Stomach (tissue), 9 donors: ENCODE data around the gene TMEM40. TPM values are rescaled to one million over a fixed set of nuclear protein-coding genes. Genes with fewer than 3 reads are reported as not detected.
"Not testable (repeated sequence)": the region's sequence is repeated elsewhere in the genome, so short reads cannot be mapped to it uniquely, and the experiment has no call there.

ENCODE experiments used
- DNase-seq, 2 donors: peaks; one replicate each; pipeline versions ENCODE4 v3.0.0 to v3.0.0-alpha.2; 2013 to 2019
- H3K27ac ChIP-seq, 5 donors: fragments of 200-600 bp in 4 of 5; sonication (generic) in 4 of 5; one replicate each; pipeline ENCODE4 v1.5.1; 2013 to 2019; ENCODE audit warnings: mild to moderate bottlenecking in 1 of 5, moderate library complexity in 1 of 5
- H3K27me3 ChIP-seq, 3 donors: fragments of 200-600 bp; sonication (generic); one replicate each; pipeline ENCODE4 v1.5.1; 2017 to 2019; ENCODE audit warnings: mixed run types in 1 of 3
- H3K36me3 ChIP-seq, 4 donors: fragments of 200-600 bp; sonication (generic); 1 replicate in 3 of 4; 2 replicates in 1 of 4; pipeline ENCODE4 v1.5.1; 2016 to 2019
- H3K4me1 ChIP-seq, 4 donors: fragments of 200-600 bp; sonication (generic); one replicate each; pipeline ENCODE4 v1.5.1; 2016 to 2019
- H3K4me3 ChIP-seq, 4 donors: fragments of 200-600 bp; sonication (generic) in 3 of 4; one replicate each; pipeline ENCODE4 v1.5.1; 2016 to 2019; ENCODE audit warnings: mild to moderate bottlenecking in 1 of 4
- H3K9me3 ChIP-seq, 4 donors: fragments of 200-600 bp; sonication (generic); one replicate each; pipeline ENCODE4 v1.5.1; 2016 to 2019
- EP300 ChIP-seq: sonication (generic); formaldehyde crosslinking; IDR thresholded peaks from one replicate; pipeline ENCODE4 v1.6.1; 2017; ENCODE audit warnings: antibody characterized with exemption
- POLR2A ChIP-seq, 4 donors: fragments of 450-650 bp; IDR thresholded peaks; one replicate each; pipeline ENCODE4 v1.6.1; 2016; ENCODE audit warnings: antibody characterized with exemption in 4 of 4, control low read depth in 2 of 4, mild to moderate bottlenecking in 1 of 4, moderate library complexity in 1 of 4
- POLR2AphosphoS5 ChIP-seq, 3 donors: sonication (generic); formaldehyde crosslinking; IDR thresholded peaks; one replicate each; pipeline ENCODE4 v1.6.1; 2016; ENCODE audit warnings: antibody characterized with exemption in 3 of 3
- WGBS, 5 donors: extraction: QIAGEN DNeasy Blood & Tissue Kit in 3 of 5; methylation state at CpG; one replicate each; pipeline versions ENCODE4 v1.1.5 to v1.1.7; 2013 to 2018; 5-methylcytosine and 5-hydroxymethylcytosine counted together
- intact Hi-C: fragments of 100-400 bp; cut with DNase I; formaldehyde crosslinking; loops from one replicate; pipeline ENCODE4 v1.15.1; 2023; ENCODE audit warnings: low total_unique reads
- polyA plus RNA-seq, 3 donors: library from polyadenylated mRNA; stranded (reverse); fragments of 200-250 nt; gene quantifications; one replicate each; pipeline ENCODE4 v1.2.3, GENCODE V29; 2013
- total RNA-seq, 5 donors: library from RNA; depleted of rRNA; stranded (reverse); fragments of >200 nt; gene quantifications; one replicate each; pipeline versions ENCODE4 v1.1.0 to v1.2.3, GENCODE V29; 2014 to 2016
- TF ChIP-seq, protein P1 (sequence below), 7 experiments: fragments of 450-650 bp in 4 of 7; fragments of 200-600 bp in 3 of 7; sonication (generic) in 3 of 7; IDR thresholded peaks; one replicate each; pipeline ENCODE4 v1.5.1; 2016 to 2019; ENCODE audit warnings: antibody characterized with exemption in 7 of 7, control low read depth in 2 of 7, mild to moderate bottlenecking in 1 of 7
- donor health status: healthy with polysubstance abuse.
- donor health status: Bipolar disorder and iron deficiency.
- donor health status: healthy.

The TMEM40 gene
- total and polyA plus RNA-seq, 8 donors = 141 TPM; not detected in 7

GRCh38 chr3:12787346-12787745 is 28.3 kb upstream of the TMEM40 start:
- H3K36me3 ChIP-seq, H3K27me3 ChIP-seq, H3K9me3 ChIP-seq, intact Hi-C loops, H3K4me1 ChIP-seq, H3K27ac ChIP-seq, H3K4me3 ChIP-seq: not testable (repeated sequence)
- TF ChIP-seq, protein P1, sequence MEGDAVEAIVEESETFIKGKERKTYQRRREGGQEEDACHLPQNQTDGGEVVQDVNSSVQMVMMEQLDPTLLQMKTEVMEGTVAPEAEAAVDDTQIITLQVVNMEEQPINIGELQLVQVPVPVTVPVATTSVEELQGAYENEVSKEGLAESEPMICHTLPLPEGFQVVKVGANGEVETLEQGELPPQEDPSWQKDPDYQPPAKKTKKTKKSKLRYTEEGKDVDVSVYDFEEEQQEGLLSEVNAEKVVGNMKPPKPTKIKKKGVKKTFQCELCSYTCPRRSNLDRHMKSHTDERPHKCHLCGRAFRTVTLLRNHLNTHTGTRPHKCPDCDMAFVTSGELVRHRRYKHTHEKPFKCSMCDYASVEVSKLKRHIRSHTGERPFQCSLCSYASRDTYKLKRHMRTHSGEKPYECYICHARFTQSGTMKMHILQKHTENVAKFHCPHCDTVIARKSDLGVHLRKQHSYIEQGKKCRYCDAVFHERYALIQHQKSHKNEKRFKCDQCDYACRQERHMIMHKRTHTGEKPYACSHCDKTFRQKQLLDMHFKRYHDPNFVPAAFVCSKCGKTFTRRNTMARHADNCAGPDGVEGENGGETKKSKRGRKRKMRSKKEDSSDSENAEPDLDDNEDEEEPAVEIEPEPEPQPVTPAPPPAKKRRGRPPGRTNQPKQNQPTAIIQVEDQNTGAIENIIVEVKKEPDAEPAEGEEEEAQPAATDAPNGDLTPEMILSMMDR (IDR thresholded peaks at IDR 0.05) = peak in 1 of 7 experiments; percentile 30
- DNase-seq = peak; percentile 53 to 73
- WGBS, 5 donors = 45 to 73% (median 50%) methylated on average over 9 of the region's 9 CpGs

DNA sequence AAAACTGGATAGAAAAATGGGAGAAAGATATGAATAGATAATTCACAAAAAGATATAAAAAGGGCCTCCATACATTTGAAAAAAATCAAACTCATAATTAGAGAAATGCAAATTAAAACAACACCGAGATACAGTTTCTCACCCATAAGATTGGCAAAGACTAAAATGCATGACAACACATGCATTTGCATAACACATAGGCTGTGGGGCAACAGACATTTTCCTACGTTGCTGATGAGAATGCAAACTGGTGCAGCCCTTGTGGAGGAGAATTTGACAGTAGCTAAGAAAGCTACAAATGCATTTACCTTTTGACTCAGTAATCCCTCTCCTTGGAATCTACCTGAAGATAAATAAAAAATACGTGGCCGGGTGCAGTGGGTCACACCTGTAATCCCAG is 26.0 kb upstream of the TMEM40 start:
- no peaks in the 10 kb centered on the region for H3K36me3 ChIP-seq
- 38 to 55% (median 51%) methylated on average over 4 of the region's 4 CpGs for WGBS, 5 donors
- H3K27me3 ChIP-seq = no peaks in the 10 kb centered on the region
- TF ChIP-seq, protein P1 (IDR thresholded peaks at IDR 0.05) = no peak
- TF ChIP-seq POLR2AphosphoS5 (IDR thresholded peaks at IDR 0.05) (no peak), POLR2A (IDR thresholded peaks at IDR 0.05) (no peak), EP300 (no peak)
- no peak overlapping the region for H3K27ac ChIP-seq
- no peak overlapping the region for H3K4me3 ChIP-seq
- intact Hi-C loops = no loop called here
- H3K4me1 ChIP-seq = no peaks in the 10 kb centered on the region
- H3K9me3 ChIP-seq = no peaks in the 10 kb centered on the region
- no peak for DNase-seq

GRCh38 chr3:12782172-12782815 is 23.2 kb upstream of the TMEM40 start:
- peak; percentile 37 to 68 for DNase-seq
- Histone ChIP-seq H3K36me3 (no peaks in the 10 kb centered on the region), H3K9me3 (no peaks in the 10 kb centered on the region), H3K4me3 (no peak overlapping the region), H3K4me1 (no peaks in the 10 kb centered on the region), H3K27ac (no peak overlapping the region), H3K27me3 (no peaks in the 10 kb centered on the region)
- intact Hi-C loops = no loop called here
- TF ChIP-seq POLR2AphosphoS5 (IDR thresholded peaks at IDR 0.05) = no peak
- 59 to 70% (median 64%) methylated on average over 6 of the region's 6 CpGs for WGBS, 5 donors

GRCh38 chr3:12780751-12781150 is 21.7 kb upstream of the TMEM40 start:
- H3K36me3 ChIP-seq = no peaks in the 10 kb centered on the region
- H3K27ac ChIP-seq = no peak overlapping the region
- no peaks in the 10 kb centered on the region for H3K27me3 ChIP-seq
- no peaks in the 10 kb centered on the region for H3K4me1 ChIP-seq
- 54 to 76% (median 65%) methylated on average over 4 of the region's 4 CpGs for WGBS, 5 donors
- DNase-seq = no peak
- H3K9me3 ChIP-seq = no peaks in the 10 kb centered on the region
- intact Hi-C loops = no loop called here
- H3K4me3 ChIP-seq = no peak overlapping the region
- TF ChIP-seq EP300 = no peak
- TF ChIP-seq, protein P1 (IDR thresholded peaks at IDR 0.05) = no peak
- TF ChIP-seq POLR2AphosphoS5 (IDR thresholded peaks at IDR 0.05) = no peak
- TF ChIP-seq POLR2A (IDR thresholded peaks at IDR 0.05) = no peak

DNA sequence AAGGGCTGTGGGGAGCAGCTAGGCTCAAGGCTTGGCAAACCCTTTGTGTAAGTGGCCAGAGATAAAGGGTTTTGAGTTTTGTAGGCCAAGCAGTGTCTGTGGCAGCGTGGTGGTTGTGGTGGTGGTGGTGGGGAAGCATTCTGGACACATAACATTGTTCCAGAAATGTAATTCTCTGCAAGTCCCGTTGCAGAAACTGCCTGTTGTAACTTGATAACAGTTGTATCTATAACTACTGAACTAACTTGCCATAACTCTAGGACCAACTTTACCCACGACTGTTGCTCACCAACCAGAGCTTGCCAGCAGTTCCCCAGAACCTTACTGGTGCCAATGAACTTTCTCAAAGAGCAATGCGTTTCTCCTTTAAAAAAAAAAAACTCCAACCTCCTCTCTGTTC is 18.1 kb upstream of the TMEM40 start:
- no peak overlapping the region for H3K27ac ChIP-seq
- H3K27me3 ChIP-seq = peaks cover 0 to 4% (median 0%) of the 10 kb centered on the region in 3 donors
- no peaks in the 10 kb centered on the region for H3K36me3 ChIP-seq
- intact Hi-C loops = no loop called here
- no peaks in the 10 kb centered on the region for H3K9me3 ChIP-seq
- DNase-seq = no peak
- 49 to 64% (median 54%) methylated on average over 4 of the region's 4 CpGs for WGBS, 5 donors
- H3K4me1 ChIP-seq = no peaks in the 10 kb centered on the region
- TF ChIP-seq POLR2A (IDR thresholded peaks at IDR 0.05) = no peak
- TF ChIP-seq EP300 = no peak
- TF ChIP-seq, protein P1 (IDR thresholded peaks at IDR 0.05) = no peak
- TF ChIP-seq POLR2AphosphoS5 (IDR thresholded peaks at IDR 0.05) = no peak
- H3K4me3 ChIP-seq = no peak overlapping the region

- H3K36me3 ChIP-seq, H3K4me1 ChIP-seq, H3K9me3 ChIP-seq, intact Hi-C loops, H3K4me3 ChIP-seq, DNase-seq, H3K27ac ChIP-seq, H3K27me3 ChIP-seq: not testable (repeated sequence)
- WGBS, 5 donors = 59 to 68% (median 66%) methylated on average over 6 of the region's 6 CpGs
Measured at GRCh38 chr3:12775970-12776369, 16.9 kb upstream of the TMEM40 start.
